Retina (tissue), 1 donor: ENCODE results near the gene PDE7B.
"Not testable (repeated sequence)": the region's sequence is repeated elsewhere in the genome, so short reads cannot be mapped to it uniquely, and the experiment has no call there.

Source experiments
- DNase-seq: peaks from one replicate; pipeline ENCODE4 v3.0.0-alpha.2; 2016

Gene PDE7B

GRCh38 chr6:135852746-135853145, 1.2 kb downstream of the PDE7B start:
- no peak for DNase-seq

- no peak for DNase-seq
Observed at GRCh38 chr6:135853227-135853626, 1.7 kb downstream of the PDE7B start.

- no peak for DNase-seq
Observed at GRCh38 chr6:135853986-135854385, 2.5 kb downstream of the PDE7B start.

- no peak for DNase-seq
Observed at GRCh38 chr6:135854799-135855198, 3.3 kb downstream of the PDE7B start.

- DNase-seq, result no peak
Observed at GRCh38 chr6:135858931-135859330, 7.4 kb downstream of the PDE7B start.

GRCh38 chr6:135860361-135860760, 8.9 kb downstream of the PDE7B start:
- no peak for DNase-seq

- DNase-seq, result no peak
Observed at GRCh38 chr6:135861189-135861588, 9.7 kb downstream of the PDE7B start.

GRCh38 chr6:135864929-135865328, 13.4 kb downstream of the PDE7B start:
- DNase-seq, result not testable (repeated sequence)

GRCh38 chr6:135866445-135867123, 15.1 kb downstream of the PDE7B start:
- no peak for DNase-seq

GRCh38 chr6:135867332-135867731, 15.8 kb downstream of the PDE7B start:
- DNase-seq, result no peak

GRCh38 chr6:135869857-135870256, 18.4 kb downstream of the PDE7B start:
- no peak for DNase-seq

GRCh38 chr6:135870722-135871121, 19.2 kb downstream of the PDE7B start:
- no peak for DNase-seq

GRCh38 chr6:135871296-135871695, 19.8 kb downstream of the PDE7B start:
- no peak for DNase-seq

- no peak for DNase-seq
Observed at GRCh38 chr6:135871878-135872277, 20.4 kb downstream of the PDE7B start.

- DNase-seq, result no peak
Observed at GRCh38 chr6:135875446-135875845, 23.9 kb downstream of the PDE7B start.

GRCh38 chr6:135876058-135876457, 24.6 kb downstream of the PDE7B start:
- no peak for DNase-seq

GRCh38 chr6:135877666-135878065, 26.2 kb downstream of the PDE7B start:
- DNase-seq, result no peak

GRCh38 chr6:135880066-135880972, 28.8 kb downstream of the PDE7B start:
- no peak for DNase-seq

- no peak for DNase-seq
Observed at GRCh38 chr6:135883045-135883444, 31.5 kb downstream of the PDE7B start.

- peak; percentile 67 for DNase-seq
Observed at GRCh38 chr6:135883536-135883935, 32.0 kb downstream of the PDE7B start.

- DNase-seq, result no peak
Observed at GRCh38 chr6:135884136-135884535, 32.6 kb downstream of the PDE7B start.

GRCh38 chr6:135887069-135887468, 35.6 kb downstream of the PDE7B start:
- DNase-seq, result no peak

- DNase-seq, result no peak
Observed at GRCh38 chr6:135888818-135889217, 37.3 kb downstream of the PDE7B start.

- DNase-seq, result no peak
Observed at GRCh38 chr6:135890876-135891275, 39.4 kb downstream of the PDE7B start.
